PC-9 (cell line): ENCODE data around the gene RPTOR. TPM values are rescaled to one million over a fixed set of nuclear protein-coding genes. Genes with fewer than 3 reads are reported as not detected.

Source experiments
- BruUV-seq: library from RNA; stranded (reverse); fragments of 400-500 nt; replicated peaks from 2 replicates; lab custom pipeline; 2021; lab: Mats Ljungman, UMichigan
- CTCF ChIA-PET: fragments of 300-600 bp; sonication (Branson Sonifier 250); formaldehyde crosslinking; loops from one replicate; lab custom pipeline; 2022; ENCODE audit warnings: antibody characterized with exemption; lab: Charles Lee
- POLR2A ChIA-PET: fragments of 300-600 bp; sonication (Branson Sonifier 250); formaldehyde crosslinking; loops from one replicate; lab custom pipeline; 2022; ENCODE audit warnings: antibody characterized with exemption; ENCODE audit not compliant: unreplicated experiment; lab: Charles Lee
- DNase-seq, 2 experiments: peaks; one replicate each; pipeline versions ENCODE4 v3.0.0 to v3.0.0-alpha.2; 2015 to 2022; ENCODE audit warnings: mixed read lengths in 1 of 2
- H2AFZ ChIP-seq: fragments of 200-600 bp; sonication (generic); 2 replicates; pipeline ENCODE4 v1.8.1; 2017; ENCODE audit warnings: antibody characterized with exemption
- H3F3A ChIP-seq: fragments of 200-600 bp; sonication (generic); 2 replicates; pipeline ENCODE4 v1.8.1; 2017; ENCODE audit warnings: antibody characterized with exemption, mild to moderate bottlenecking, low read depth; ENCODE audit not compliant: insufficient read depth
- H3K27ac ChIP-seq: fragments of 200-600 bp; sonication (generic); 2 replicates; pipeline ENCODE4 v1.6.1; 2016; ENCODE audit warnings: mixed run types
- H3K27me3 ChIP-seq: fragments of 200-600 bp; sonication (generic); 2 replicates; pipeline ENCODE4 v1.6.1; 2016; ENCODE audit warnings: low read depth, mixed run types; ENCODE audit not compliant: insufficient read depth
- H3K36me3 ChIP-seq: fragments of 200-600 bp; sonication (generic); 2 replicates; pipeline ENCODE4 v1.6.1; 2016; ENCODE audit warnings: low read depth, mixed run types
- H3K4me1 ChIP-seq: fragments of 200-600 bp; sonication (generic); replicated peaks from 2 replicates; pipeline ENCODE4 v1.6.1; 2016; ENCODE audit warnings: mixed run types; ENCODE audit not compliant: insufficient read depth
- H3K4me2 ChIP-seq: fragments of 200-600 bp; sonication (generic); 2 replicates; pipeline ENCODE4 v1.6.1; 2017; ENCODE audit warnings: mixed run types
- H3K4me3 ChIP-seq: fragments of 200-600 bp; sonication (generic); 2 replicates; pipeline ENCODE4 v1.6.1; 2016; ENCODE audit warnings: mixed run types
- H3K79me2 ChIP-seq: fragments of 200-600 bp; sonication (generic); 2 replicates; pipeline ENCODE4 v1.6.1; 2017; ENCODE audit warnings: low read depth, mixed run types
- H3K9me2 ChIP-seq: fragments of 200-600 bp; sonication (generic); 2 replicates; pipeline ENCODE4 v1.8.1; 2017; ENCODE audit warnings: mild to moderate bottlenecking; ENCODE audit not compliant: insufficient read depth
- H3K9me3 ChIP-seq: fragments of 200-600 bp; sonication (generic); 2 replicates; pipeline ENCODE4 v1.8.1; 2016; ENCODE audit warnings: low read depth; ENCODE audit not compliant: insufficient read depth
- H4K20me1 ChIP-seq: fragments of 200-600 bp; sonication (generic); 2 replicates; pipeline ENCODE4 v1.8.1; 2017; ENCODE audit not compliant: insufficient read depth
- EZH2 ChIP-seq: fragments of 200-600 bp; sonication (generic); IDR thresholded peaks from 2 replicates; pipeline ENCODE4 v1.8.0; 2017; ENCODE audit warnings: antibody characterized with exemption, low read depth
- intact Hi-C: fragments of 100-400 bp; cut with micrococcal nuclease; formaldehyde crosslinking; loops from one replicate; pipeline ENCODE4 v1.10.0; 2022; ENCODE audit not compliant: unreplicated experiment
- total RNA-seq: library from RNA; stranded (reverse); gene quantifications from 2 replicates; pipeline ENCODE4 v1.2.3, GENCODE V29; 2021
- TF ChIP-seq, protein P1 (sequence below): fragments of 200-600 bp; sonication (generic); conservative IDR thresholded peaks from 2 replicates; pipeline ENCODE4 v1.6.1; 2017; ENCODE audit warnings: mixed run types, antibody characterized with exemption, mild to moderate bottlenecking, moderate library complexity

The RPTOR gene
- total RNA-seq, 1 experiment from 2014 or later = 50.8 TPM

DNA sequence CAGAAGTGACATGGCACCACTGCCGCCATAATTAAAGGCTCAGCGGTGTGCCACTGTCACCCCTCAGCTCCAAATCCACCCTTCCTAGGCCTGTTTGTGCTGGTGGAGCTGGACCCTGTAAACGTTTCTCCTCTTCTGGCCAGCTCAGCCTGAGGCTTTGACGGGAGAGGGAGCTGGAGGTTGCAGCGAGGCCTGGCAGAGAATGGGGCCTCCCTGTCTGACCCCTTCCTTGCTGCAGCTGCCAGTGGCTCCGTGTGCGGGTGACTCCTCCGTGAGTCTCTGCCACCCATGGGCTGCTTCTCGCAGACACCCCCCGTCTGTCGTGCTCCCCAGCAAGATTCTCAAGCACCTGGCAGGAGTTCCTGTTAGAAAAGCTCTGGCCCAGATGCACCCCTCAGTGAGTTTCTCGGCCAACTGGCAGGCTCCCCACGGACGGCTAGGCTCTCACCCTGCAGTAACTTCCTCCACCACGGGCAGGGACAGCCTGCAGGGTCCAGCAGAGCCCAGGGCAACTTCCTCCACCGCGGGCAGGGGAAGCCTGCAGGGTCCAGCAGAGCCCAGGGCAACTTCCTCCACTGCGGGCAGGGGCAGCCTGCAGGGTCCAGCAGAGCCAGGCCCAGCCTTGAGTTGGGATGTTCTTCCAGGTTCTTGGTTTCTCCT lies 442.3 kb downstream of the RPTOR start:
- Histone ChIP-seq H2AFZ (no peak overlapping the region), H3K9me2 (no peaks in the 10 kb centered on the region), H3F3A (no peaks in the 10 kb centered on the region; the same call in 1 of the 2 replicates), H4K20me1 (no peaks in the 10 kb centered on the region), H3K9me3 (no peaks in the 10 kb centered on the region), H3K4me2 (no peak overlapping the region), H3K27me3 (no peaks in the 10 kb centered on the region), H3K27ac (no peak overlapping the region), H3K4me1 (peaks cover 10% of the 10 kb centered on the region), H3K4me3 (no peak overlapping the region), H3K36me3 (no peaks in the 10 kb centered on the region), H3K79me2 (no peaks in the 10 kb centered on the region)
- DNase-seq = no peak
- TF ChIP-seq, protein P1, sequence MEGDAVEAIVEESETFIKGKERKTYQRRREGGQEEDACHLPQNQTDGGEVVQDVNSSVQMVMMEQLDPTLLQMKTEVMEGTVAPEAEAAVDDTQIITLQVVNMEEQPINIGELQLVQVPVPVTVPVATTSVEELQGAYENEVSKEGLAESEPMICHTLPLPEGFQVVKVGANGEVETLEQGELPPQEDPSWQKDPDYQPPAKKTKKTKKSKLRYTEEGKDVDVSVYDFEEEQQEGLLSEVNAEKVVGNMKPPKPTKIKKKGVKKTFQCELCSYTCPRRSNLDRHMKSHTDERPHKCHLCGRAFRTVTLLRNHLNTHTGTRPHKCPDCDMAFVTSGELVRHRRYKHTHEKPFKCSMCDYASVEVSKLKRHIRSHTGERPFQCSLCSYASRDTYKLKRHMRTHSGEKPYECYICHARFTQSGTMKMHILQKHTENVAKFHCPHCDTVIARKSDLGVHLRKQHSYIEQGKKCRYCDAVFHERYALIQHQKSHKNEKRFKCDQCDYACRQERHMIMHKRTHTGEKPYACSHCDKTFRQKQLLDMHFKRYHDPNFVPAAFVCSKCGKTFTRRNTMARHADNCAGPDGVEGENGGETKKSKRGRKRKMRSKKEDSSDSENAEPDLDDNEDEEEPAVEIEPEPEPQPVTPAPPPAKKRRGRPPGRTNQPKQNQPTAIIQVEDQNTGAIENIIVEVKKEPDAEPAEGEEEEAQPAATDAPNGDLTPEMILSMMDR = no peak
- TF ChIP-seq EZH2 = no peak
- ChIA-PET POLR2A (interaction anchor here (0.6 kb wide), 1 partner anchor 236 kb away, joined by 5 read pairs; no protein-coding TSS in a partner anchor), CTCF (interaction anchor here (0.6 kb wide), 1 partner anchor 573 kb away, joined by 4 read pairs; no protein-coding TSS in a partner anchor)
- intact Hi-C loops = loop anchor here (5.0 kb wide), 2 partner anchors 235 to 500 kb away; partner anchors contain the start of gene CEP131
- BruUV-seq = no TSS peak

DNA sequence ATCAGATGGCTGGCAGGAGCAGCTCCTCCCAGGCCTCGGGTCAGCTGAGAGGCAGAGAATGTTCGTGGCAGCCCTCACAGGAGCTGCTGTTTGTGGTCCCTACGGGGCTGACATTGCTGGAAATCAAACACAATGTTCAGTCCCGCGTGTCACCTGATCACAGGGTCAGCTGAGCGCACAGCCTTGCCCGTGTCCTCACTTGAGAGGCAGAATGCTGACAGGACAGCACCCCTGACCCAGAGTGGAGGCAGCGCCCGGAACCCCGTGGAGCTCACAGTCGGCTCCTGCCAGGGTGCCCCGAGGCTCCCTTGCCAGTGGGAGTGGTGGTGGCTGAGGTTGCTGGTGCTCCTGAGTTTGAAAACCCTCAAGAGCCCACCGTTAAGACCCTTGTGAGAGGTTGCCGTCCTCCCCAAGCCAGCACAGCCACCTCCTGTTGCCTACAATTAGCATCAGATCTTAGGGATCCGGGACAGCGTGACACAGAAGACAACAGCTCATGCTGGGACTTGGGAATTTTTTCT lies 443.4 kb downstream of the RPTOR start:
- H3K9me2 ChIP-seq = no peaks in the 10 kb centered on the region
- CTCF ChIA-PET = no interaction called here
- H3F3A ChIP-seq = no peaks in the 10 kb centered on the region; the same call in 1 of the 2 replicates
- POLR2A ChIA-PET = no interaction called here
- no peaks in the 10 kb centered on the region for H3K79me2 ChIP-seq
- DNase-seq = no peak
- H3K27me3 ChIP-seq = no peaks in the 10 kb centered on the region
- no peak overlapping the region for H3K27ac ChIP-seq
- H4K20me1 ChIP-seq = no peaks in the 10 kb centered on the region
- peaks cover 15% of the 10 kb centered on the region for H3K4me1 ChIP-seq
- H2AFZ ChIP-seq = no peak overlapping the region
- TF ChIP-seq EZH2 = no peak
- H3K36me3 ChIP-seq = no peaks in the 10 kb centered on the region
- no peak overlapping the region for H3K4me3 ChIP-seq
- intact Hi-C loops = loop anchor here (5.0 kb wide), 2 partner anchors 234 to 499 kb away; partner anchors contain the start of gene CEP131
- no TSS peak for BruUV-seq
- H3K4me2 ChIP-seq = no peak overlapping the region
- H3K9me3 ChIP-seq = no peaks in the 10 kb centered on the region

DNA sequence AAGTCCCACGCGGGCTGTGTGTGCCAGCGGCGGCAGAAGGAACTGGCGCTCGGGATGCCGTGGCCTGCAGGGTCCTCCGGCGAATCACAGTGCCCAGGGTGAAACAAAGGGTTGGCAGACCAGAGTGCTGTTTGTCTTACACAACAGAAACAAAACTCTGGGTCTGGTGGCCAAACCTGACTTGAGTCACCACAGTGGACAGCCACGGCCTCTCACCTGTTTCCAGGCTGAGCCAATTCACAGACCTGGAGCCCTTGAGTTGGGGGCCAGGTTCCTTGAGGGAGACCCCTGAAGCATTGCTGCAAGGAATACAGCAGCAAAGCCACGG lies 444.9 kb downstream of the RPTOR start:
- Histone ChIP-seq H3K4me1 (peaks cover 16% of the 10 kb centered on the region), H4K20me1 (no peaks in the 10 kb centered on the region), H3K27me3 (no peaks in the 10 kb centered on the region), H3K27ac (no peak overlapping the region), H3K9me3 (no peaks in the 10 kb centered on the region), H2AFZ (no peak overlapping the region), H3F3A (no peaks in the 10 kb centered on the region; the same call in 1 of the 2 replicates), H3K79me2 (no peaks in the 10 kb centered on the region), H3K36me3 (no peaks in the 10 kb centered on the region), H3K4me3 (peak overlapping the region; percentile 11; the same call in 1 of the 2 replicates), H3K9me2 (no peaks in the 10 kb centered on the region), H3K4me2 (peak overlapping the region; percentile 57)
- CTCF ChIA-PET = interaction anchor here (0.8 kb wide), 2 partner anchors 29 to 163 kb away, joined by 3 to 4 read pairs; no protein-coding TSS in a partner anchor
- no TSS peak for BruUV-seq
- DNase-seq = peak in 1 of 2 experiments; percentile 47
- TF ChIP-seq, protein P1 = no peak
- no peak for TF ChIP-seq EZH2
- POLR2A ChIA-PET = interaction anchor here (0.6 to 0.7 kb wide), 2 partner anchors 208 to 870 kb away, joined by 3 to 5 read pairs; no protein-coding TSS in a partner anchor
- intact Hi-C loops = loop anchor here (1.0 to 5.0 kb wide), 4 partner anchors 112 to 498 kb away; partner anchors contain the start of genes CEP131, NDUFAF8 and TEPSIN
